Measurements from ENCODE around the gene LYSMD1.
A peak's percentile ranks its signal among the peaks of the same experiment; 100 is the strongest.
"Not testable (repeated sequence)": the region's sequence is repeated elsewhere in the genome, so short reads cannot be mapped to it uniquely, and the experiment has no call there.

Gene LYSMD1

DNA sequence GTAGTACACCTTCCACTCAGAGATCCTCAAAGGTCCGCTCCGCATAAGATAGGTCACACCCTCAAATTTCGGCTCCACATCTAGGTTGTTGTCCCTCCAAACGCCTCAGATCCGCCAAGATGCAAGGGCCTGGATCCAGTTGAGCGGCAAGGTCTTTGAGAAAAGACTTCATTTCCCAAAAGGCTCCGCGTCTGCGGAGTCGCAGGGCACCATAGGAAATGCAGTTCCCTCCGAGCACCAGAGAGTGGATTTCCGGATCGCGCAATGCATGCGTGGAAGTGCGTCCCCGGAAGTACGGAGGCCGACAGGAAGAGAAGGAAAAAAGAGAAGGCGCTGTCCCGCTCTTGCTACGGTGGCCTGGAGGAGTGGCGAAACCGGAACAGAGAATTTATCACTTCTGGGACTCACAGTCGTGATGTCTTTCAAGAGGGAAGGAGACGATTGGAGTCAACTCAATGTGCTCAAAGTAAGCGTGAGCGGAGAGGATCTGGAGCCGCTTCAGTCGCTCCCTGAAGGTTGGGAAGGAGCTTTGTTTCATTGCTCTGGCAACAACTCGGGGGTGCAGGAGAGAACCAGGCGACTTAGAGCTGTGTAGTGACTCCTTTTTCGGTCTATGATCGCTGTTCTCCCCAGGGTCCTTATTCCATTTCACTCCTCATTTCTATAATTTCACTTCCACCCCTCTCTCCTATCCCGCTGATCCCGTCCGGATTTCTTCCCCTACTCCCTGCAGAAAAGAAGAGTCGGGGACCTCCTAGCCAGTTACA is at the start of gene LYSMD1, which contains the start of gene SCNM1:
LYSMD1 (minus strand) TSS at position 165 of the 767 bp plus-strand sequence. CDS start 644 bp downstream, outside the sequence.
SCNM1 (plus strand) TSS at position 407 of the 767 bp plus-strand sequence; CDS start at position 416, 9 bp downstream.
- TF ChIP-seq, protein P1, sequence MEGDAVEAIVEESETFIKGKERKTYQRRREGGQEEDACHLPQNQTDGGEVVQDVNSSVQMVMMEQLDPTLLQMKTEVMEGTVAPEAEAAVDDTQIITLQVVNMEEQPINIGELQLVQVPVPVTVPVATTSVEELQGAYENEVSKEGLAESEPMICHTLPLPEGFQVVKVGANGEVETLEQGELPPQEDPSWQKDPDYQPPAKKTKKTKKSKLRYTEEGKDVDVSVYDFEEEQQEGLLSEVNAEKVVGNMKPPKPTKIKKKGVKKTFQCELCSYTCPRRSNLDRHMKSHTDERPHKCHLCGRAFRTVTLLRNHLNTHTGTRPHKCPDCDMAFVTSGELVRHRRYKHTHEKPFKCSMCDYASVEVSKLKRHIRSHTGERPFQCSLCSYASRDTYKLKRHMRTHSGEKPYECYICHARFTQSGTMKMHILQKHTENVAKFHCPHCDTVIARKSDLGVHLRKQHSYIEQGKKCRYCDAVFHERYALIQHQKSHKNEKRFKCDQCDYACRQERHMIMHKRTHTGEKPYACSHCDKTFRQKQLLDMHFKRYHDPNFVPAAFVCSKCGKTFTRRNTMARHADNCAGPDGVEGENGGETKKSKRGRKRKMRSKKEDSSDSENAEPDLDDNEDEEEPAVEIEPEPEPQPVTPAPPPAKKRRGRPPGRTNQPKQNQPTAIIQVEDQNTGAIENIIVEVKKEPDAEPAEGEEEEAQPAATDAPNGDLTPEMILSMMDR (IDR thresholded peaks at IDR 0.05; ENCODE audit: insufficient read depth, missing control alignments) = no peak
- DNase-seq (ENCODE audit: insufficient read length, low spot score) = peak; percentile 84
- FAIRE-seq = peak; percentile 92

- FAIRE-seq = no peak
Observed at GRCh38 chr1:151213560-151213959, 47.9 kb upstream of the LYSMD1 start.

GRCh38 chr1:151211972-151212705 is 46.4 kb upstream of the LYSMD1 start:
- DNase-seq (ENCODE audit: insufficient read length, low spot score) (no peak), FAIRE-seq (no peak)
- TF ChIP-seq, protein P1 (IDR thresholded peaks at IDR 0.05; ENCODE audit: insufficient read depth, missing control alignments) = no peak

More at GRCh38 chr1:151213560-151213959, 47.9 kb upstream of the LYSMD1 start:
- DNase-seq (ENCODE audit: insufficient read length, low spot score) = no peak
- TF ChIP-seq, protein P1 (IDR thresholded peaks at IDR 0.05; ENCODE audit: insufficient read depth, missing control alignments) = no peak

DNA sequence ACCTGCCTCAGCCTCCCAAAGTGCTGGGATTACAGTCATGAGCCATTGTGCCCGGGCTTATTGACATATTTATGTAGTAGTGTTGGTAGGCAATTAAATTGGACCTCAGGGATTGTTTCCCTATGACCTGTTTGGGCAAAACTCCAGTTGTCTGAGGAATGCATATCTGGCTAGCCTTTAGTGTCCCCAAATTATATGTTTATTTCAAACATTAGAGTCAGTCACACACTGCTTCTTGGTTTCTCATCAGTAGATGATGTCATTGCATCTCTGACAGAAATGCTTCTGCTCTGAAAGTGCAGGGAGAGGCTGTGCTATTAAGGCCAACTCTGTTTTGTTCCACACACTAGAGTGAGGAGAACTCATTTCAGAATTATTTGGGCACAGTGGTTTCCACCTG is 45.1 kb upstream of the LYSMD1 start:
- TF ChIP-seq, protein P1 (IDR thresholded peaks at IDR 0.05; ENCODE audit: insufficient read depth, missing control alignments) = no peak
- FAIRE-seq (no peak), DNase-seq (ENCODE audit: insufficient read length, low spot score) (no peak)

DNA sequence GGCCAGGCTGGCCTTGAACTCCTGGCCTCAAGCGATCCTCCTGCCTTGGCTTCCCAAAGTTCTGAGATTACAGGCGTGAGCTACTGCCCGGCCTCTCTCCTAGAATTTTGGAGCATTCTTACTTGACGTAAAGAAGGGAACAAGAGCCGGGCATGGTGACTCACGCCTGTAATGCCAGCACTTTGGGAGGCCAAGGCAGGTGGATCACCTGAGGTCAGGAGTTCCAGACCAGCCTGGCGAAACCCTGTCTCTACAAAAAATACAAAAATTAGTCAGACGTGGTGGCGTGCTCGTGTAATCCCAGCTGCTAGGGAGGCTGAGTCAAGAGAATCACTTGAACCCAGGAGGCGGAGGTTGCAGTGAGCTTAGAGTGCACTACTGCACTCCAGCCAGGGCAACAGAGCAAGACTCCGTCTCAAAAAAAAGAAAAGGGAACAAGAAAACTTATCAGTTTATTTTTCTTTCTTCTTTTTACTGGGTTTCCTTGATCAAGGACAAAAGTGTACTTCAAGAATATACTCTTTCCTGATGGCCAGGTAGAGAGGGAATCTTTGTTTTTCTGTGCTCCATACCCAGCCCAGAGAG is 39.8 kb upstream of the LYSMD1 start:
- not testable (repeated sequence) for DNase-seq (ENCODE audit: insufficient read length, low spot score); FAIRE-seq

DNA sequence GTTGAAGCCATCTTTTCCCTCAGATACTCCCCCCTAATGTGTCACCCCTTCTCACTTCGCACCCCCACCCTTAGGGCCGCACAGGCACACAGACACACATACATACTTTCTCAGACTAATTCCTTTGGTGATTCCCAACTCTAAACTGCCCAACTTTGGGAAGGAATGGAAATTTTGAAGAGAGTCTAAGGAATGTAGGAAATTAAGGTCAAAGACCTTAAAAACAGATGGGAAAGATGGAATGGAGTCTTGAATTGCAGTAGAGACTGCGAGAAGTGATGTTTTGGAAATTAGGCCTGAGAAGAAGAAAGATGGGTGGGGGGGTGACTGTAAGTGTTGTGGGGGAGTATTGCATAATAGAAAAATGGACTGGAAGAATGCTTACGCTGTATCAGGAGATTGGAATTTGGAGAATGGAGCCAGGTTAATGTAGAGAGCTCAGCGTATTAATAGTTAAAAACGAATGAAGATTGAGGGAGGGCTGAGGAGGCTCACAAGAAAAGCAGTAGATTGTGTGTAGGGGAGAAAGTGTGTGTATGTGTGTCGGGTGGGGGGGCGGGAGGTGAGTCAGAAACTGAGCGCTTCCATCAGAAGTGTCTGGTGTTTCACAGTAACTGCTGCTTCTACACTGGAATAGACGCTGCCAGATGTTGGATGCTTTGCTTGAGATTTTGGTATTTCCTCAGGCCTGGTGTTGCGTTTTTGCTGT is 34.3 kb upstream of the LYSMD1 start:
- FAIRE-seq = no peak
- TF ChIP-seq, protein P1 (IDR thresholded peaks at IDR 0.05; ENCODE audit: insufficient read depth, missing control alignments) = no peak
- no peak for DNase-seq (ENCODE audit: insufficient read length, low spot score)

Measured in D721Med (cell line).